SK-N-MC (cell line): Measurements from ENCODE around the gene LRRC3.

Experiments
- EZH2 ChIP-seq: fragments of 200-600 bp; sonication (generic); IDR thresholded peaks from one replicate; pipeline ENCODE4 v1.6.1; 2017; ENCODE audit warnings: antibody characterized with exemption
- FOXP2 ChIP-seq: optimal IDR thresholded peaks from 2 replicates; pipeline ENCODE3; 2011; ENCODE audit warnings: mild to moderate bottlenecking, moderate library complexity; ENCODE audit not compliant: insufficient read depth; ENCODE audit errors: extremely low read length, control extremely low read depth
- POLR2AphosphoS5 ChIP-seq: IDR thresholded peaks from 2 replicates; pipeline ENCODE4 v1.6.1; 2012; ENCODE audit warnings: mild to moderate bottlenecking, low read depth, low read length, borderline replicate concordance

DNA sequence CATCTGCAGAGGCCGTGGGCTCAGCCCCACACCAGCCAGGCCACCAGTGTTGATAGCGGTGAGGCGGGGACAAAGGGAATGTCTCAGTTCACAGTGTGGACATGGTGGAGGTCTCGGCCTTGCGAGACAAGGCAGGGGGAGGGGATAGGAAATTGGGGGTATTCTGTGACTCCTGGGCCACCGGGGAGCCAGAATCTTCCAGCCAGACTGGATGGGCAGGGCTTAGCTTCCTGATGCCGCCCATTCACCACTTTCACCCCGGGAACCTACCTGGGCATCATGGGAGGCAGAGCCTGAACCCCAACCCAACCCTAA, 5.1 kb downstream of the LRRC3 start:
- TF ChIP-seq POLR2AphosphoS5 = no peak
- no peak for TF ChIP-seq EZH2
- no peak for TF ChIP-seq FOXP2
